WERI-Rb-1 (cell line): ENCODE measurements around the gene SGSM1.

Experiments
- DNase-seq: peaks from one replicate; pipeline ENCODE4 v3.0.0-alpha.2; 2020
- H3K27ac ChIP-seq: fragments of 250-450 bp; sonication (Bioruptor Pico); 2 replicates; pipeline ENCODE4 v1.5.1; 2020; ENCODE audit warnings: mild to moderate bottlenecking, moderate library complexity
- H3K27me3 ChIP-seq: fragments of 250-450 bp; sonication (Bioruptor Pico); 2 replicates; pipeline ENCODE4 v1.5.1; 2021; ENCODE audit warnings: mild to moderate bottlenecking, low read depth, moderate library complexity; ENCODE audit not compliant: insufficient read depth, severe bottlenecking
- H3K36me3 ChIP-seq: fragments of 250-450 bp; sonication (Bioruptor Pico); 2 replicates; pipeline ENCODE4 v1.5.1; 2020; ENCODE audit warnings: mild to moderate bottlenecking, moderate library complexity
- H3K4me3 ChIP-seq: 2 replicates; pipeline ENCODE4 v1.5.1; 2011; ENCODE audit warnings: low read depth, mild to moderate bottlenecking, control low read depth, low read length
- H3K9me3 ChIP-seq: fragments of 250-450 bp; sonication (Bioruptor Pico); 2 replicates; pipeline ENCODE4 v1.5.1; 2021; ENCODE audit warnings: mild to moderate bottlenecking, moderate library complexity; ENCODE audit not compliant: severe bottlenecking
- CTCF ChIP-seq: IDR thresholded peaks from 2 replicates; pipeline ENCODE4 v1.5.1; 2011; ENCODE audit warnings: low read depth, mild to moderate bottlenecking, control low read depth, inconsistent platforms, low read length

The SGSM1 gene

DNA sequence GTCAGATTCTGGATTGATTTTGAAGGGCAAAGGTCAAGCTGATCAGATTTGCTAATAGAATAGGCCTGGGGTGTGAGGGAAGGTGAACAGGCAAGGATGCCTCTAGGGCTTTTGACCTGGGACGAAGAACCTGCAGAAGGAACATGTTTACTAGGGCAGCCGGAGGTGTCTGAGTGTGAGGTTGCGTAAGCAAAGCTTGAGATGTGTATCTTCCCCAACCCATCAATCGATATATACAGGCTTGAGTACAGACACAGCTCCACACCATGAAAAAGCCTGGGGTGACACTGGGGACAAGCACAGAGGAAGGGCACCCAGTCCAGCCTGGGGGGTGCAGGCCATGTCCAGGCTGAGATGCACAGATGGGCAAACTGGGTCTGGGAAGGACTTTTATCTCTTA, 139.4 kb downstream of the SGSM1 start:
- Histone ChIP-seq H3K4me3 (no peak overlapping the region), H3K36me3 (no peaks in the 10 kb centered on the region), H3K9me3 (no peaks in the 10 kb centered on the region), H3K27me3 (no peaks in the 10 kb centered on the region), H3K27ac (no peak overlapping the region)
- DNase-seq: no peak
- TF ChIP-seq CTCF: no peak

DNA sequence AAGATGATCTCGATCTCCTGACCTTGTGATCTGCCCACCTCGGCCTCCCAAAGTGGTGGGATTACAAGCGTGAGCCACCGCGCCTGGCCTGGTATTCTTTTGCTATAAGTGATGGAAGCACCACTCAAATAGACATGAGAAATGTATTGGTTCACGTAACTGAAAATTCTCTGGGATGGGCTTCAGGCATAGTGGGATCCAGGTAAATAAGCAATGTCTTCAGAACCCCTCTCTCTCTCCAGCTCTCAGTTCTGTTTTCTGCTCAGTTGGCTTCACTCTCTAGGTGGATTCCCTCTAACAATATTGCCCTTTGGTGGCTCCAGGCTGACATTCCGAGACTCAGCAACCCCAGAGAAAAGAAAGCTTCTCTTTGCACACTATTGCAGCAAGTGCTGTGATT, 141.4 kb downstream of the SGSM1 start:
- no peaks in the 10 kb centered on the region for H3K27me3 ChIP-seq
- no peak for TF ChIP-seq CTCF
- no peak overlapping the region for H3K27ac ChIP-seq
- no peaks in the 10 kb centered on the region for H3K9me3 ChIP-seq
- H3K36me3 ChIP-seq: no peaks in the 10 kb centered on the region
- no peak for DNase-seq
- no peak overlapping the region for H3K4me3 ChIP-seq

DNA sequence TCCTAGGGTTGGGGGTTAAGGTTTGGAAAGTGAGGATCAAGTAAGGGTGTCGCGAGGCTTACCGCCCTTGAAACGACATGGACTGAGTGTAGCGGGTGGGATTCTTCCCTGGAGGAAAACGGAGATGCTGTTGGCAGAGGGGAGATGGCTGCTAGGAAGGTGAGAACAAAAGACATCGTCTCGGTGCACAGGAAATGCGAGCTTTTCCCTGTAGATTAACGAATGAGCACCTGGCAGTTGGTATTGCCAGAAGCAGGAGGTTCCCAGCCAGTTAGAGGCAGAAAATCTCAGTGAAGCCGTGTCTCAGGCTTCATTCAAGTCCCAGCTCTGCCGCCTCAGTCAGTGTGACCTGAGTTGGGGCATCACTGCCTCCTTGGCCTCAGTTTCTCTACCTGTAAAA, 141.9 kb downstream of the SGSM1 start:
- no peaks in the 10 kb centered on the region; the same call in 1 of the 2 replicates for H3K36me3 ChIP-seq
- H3K27me3 ChIP-seq: no peaks in the 10 kb centered on the region
- H3K27ac ChIP-seq: no peak overlapping the region
- TF ChIP-seq CTCF: no peak
- no peak for DNase-seq
- H3K4me3 ChIP-seq: no peak overlapping the region
- H3K9me3 ChIP-seq: no peaks in the 10 kb centered on the region

DNA sequence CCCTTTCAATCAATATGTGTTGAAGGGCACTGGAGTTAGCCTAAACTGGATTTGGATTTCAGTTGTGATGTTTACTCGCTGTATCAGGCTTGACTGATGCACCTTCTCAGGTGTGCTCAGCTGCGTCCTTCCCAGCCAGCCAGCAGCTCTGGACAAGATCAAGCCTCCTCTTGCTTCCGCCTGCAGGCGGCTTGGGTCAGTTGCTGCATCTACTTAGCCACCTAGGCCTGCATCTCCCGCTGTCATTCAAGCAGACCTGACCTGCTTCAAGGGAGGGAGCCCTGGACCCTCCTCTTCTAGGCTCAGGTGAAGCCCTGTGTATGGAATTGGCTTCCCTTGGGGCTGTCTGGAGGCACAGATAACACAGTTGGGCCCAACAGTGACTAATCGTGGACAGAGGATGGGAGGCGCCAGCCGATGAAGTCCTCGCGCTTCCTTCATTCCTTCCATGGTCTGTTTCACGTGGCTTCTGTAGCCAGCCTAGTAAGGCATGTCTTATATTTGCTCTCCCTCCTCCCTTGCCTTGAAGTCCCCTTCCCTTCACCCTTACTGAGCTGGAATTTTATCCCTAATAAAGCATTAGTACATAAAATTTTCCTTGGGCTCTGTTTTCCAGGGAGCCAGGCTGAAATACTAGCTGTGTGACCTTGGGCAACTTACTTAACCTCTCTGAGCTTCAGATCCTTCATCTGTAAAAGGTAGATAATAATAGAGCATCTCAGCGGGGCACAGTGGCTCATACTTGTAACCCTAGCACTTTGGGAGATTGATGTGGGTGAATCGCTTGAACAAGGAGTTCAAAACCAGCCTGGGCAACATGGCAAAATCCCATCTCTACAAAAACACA, 142.6 kb downstream of the SGSM1 start:
- Histone ChIP-seq H3K4me3 (no peak overlapping the region), H3K27me3 (no peaks in the 10 kb centered on the region), H3K27ac (no peak overlapping the region), H3K9me3 (no peaks in the 10 kb centered on the region), H3K36me3 (no peaks in the 10 kb centered on the region; the same call in 1 of the 2 replicates)
- DNase-seq: no peak
- no peak for TF ChIP-seq CTCF

DNA sequence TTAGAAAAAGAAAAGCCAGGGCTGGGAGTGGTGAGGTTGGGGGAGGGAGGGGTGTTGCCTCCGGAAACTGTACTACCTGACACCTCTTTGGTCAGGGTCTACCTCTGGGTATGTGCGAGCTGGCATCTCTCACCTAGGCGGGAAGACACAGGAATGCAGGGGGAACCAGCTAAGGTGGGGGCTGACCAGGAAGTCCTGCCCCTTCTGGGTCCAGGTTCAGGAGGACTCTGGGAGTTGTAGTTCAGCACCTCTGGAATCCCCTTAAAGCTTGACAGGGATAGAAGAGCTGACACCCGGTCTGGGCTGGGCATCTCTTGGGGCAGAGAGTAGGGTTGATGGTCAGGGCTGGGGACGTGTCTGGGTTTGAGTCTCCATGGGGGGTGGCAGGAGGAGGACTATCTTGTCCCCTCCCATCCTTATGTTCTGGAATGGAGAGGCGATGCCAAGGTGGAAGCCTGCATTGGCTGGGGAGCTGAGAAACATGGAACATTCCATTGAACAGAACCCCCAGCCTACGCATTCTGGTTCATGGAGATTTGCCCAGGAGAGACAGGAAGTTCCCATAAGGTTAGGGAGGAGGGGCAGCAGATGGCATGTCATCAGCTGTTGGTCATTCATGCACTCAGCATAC, 144.4 kb downstream of the SGSM1 start:
- Histone ChIP-seq H3K4me3 (peak overlapping the region; percentile 33), H3K27ac (no peak overlapping the region)
- peak; percentile 46 for DNase-seq

More for the DNA sequence above, 144.4 kb downstream of the SGSM1 start:
- H3K27me3 ChIP-seq: no peaks in the 10 kb centered on the region
- TF ChIP-seq CTCF: no peak
- no peaks in the 10 kb centered on the region; the same call in 1 of the 2 replicates for H3K36me3 ChIP-seq
- H3K9me3 ChIP-seq: no peaks in the 10 kb centered on the region
